Fibroblast of the aortic adventitia (primary cell): ENCODE data around the gene CLCC1. TPM values are rescaled to one million over a fixed set of nuclear protein-coding genes. Genes with fewer than 3 reads are reported as not detected.

Experiments used
- DNase-seq: peaks from one replicate; pipeline ENCODE4 v3.0.0-alpha.2; 2010; ENCODE audit warnings: low read depth
- H3K4me3 ChIP-seq: 2 replicates; pipeline ENCODE4 v1.5.1; 2011; ENCODE audit warnings: low read depth, mild to moderate bottlenecking, control low read depth, low read length, moderate library complexity
- small RNA-seq: library from RNA; depleted of rRNA; stranded (forward); fragments of <200 nt; gene quantifications from one replicate; pipeline ENCODE3, GENCODE V24; 2012
- total RNA-seq: library from RNA; depleted of rRNA; stranded (reverse); fragments of >200 nt; gene quantifications from 2 replicates; pipeline ENCODE4 v1.2.3, GENCODE V29; 2012; ENCODE audit warnings: low replicate concordance
- TF ChIP-seq, protein P1 (sequence below): IDR thresholded peaks from 2 replicates; pipeline ENCODE4 v1.5.1; 2011; ENCODE audit warnings: mild to moderate bottlenecking, low read length, control low read depth, inconsistent platforms; ENCODE audit not compliant: insufficient read depth

The CLCC1 gene
- total RNA-seq, 1 donor: 39.6 TPM

GRCh38 chr1:108925920-108926319, 37.4 kb downstream of the CLCC1 start:
- DNase-seq: no peak
- TF ChIP-seq, protein P1, sequence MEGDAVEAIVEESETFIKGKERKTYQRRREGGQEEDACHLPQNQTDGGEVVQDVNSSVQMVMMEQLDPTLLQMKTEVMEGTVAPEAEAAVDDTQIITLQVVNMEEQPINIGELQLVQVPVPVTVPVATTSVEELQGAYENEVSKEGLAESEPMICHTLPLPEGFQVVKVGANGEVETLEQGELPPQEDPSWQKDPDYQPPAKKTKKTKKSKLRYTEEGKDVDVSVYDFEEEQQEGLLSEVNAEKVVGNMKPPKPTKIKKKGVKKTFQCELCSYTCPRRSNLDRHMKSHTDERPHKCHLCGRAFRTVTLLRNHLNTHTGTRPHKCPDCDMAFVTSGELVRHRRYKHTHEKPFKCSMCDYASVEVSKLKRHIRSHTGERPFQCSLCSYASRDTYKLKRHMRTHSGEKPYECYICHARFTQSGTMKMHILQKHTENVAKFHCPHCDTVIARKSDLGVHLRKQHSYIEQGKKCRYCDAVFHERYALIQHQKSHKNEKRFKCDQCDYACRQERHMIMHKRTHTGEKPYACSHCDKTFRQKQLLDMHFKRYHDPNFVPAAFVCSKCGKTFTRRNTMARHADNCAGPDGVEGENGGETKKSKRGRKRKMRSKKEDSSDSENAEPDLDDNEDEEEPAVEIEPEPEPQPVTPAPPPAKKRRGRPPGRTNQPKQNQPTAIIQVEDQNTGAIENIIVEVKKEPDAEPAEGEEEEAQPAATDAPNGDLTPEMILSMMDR: no peak
- H3K4me3 ChIP-seq: no peak overlapping the region

- TF ChIP-seq, protein P1: no peak
- no peak overlapping the region for H3K4me3 ChIP-seq
- DNase-seq: no peak
These were observed 46.5 kb downstream of the CLCC1 start for GRCh38 chr1:108916788-108917187.

Small RNAs within 50 kb of the gene (small RNA-seq; reads per million reads assigned to genes)
- not detected for gene BX679664.2

Other genes starting within 250 kb of the CLCC1 start
- 45.0 and 78.7 TPM in 2 replicates for gene STXBP3, start 216.8 kb downstream of the CLCC1 start, total RNA-seq
- 0.27 TPM in 1 of 2 replicates, not detected in the other for gene AKNAD1, start 106.4 kb downstream of the CLCC1 start, total RNA-seq
- 13.3 and 60.0 TPM in 2 replicates for gene GPSM2, start 86.5 kb downstream of the CLCC1 start, total RNA-seq
- 22.1 and 26.0 TPM in 2 replicates for gene WDR47, start 78.6 kb upstream of the CLCC1 start, total RNA-seq
- 131 and 287 TPM in 2 replicates for gene TAF13, start 112.5 kb upstream of the CLCC1 start, total RNA-seq
- gene TMEM167B, start 127.3 kb upstream of the CLCC1 start, total RNA-seq: 26.1 and 28.8 TPM in 2 replicates
- 0.16 and 0.45 TPM in 2 replicates for gene ELAPOR1, start 150.6 kb upstream of the CLCC1 start, total RNA-seq